ENCODE measurements around the gene ENKUR. TPM values are rescaled to one million over a fixed set of nuclear protein-coding genes. Genes with fewer than 3 reads are reported as not detected.

Gene ENKUR, protein sequence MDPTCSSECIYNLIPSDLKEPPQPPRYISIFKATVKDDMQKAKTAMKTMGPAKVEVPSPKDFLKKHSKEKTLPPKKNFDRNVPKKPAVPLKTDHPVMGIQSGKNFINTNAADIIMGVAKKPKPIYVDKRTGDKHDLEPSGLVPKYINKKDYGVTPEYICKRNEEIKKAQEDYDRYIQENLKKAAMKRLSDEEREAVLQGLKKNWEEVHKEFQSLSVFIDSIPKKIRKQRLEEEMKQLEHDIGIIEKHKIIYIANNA
- total RNA-seq: under 1 TPM; 0.08 to 0.14 TPM
- under 1 TPM; 0.13 to 0.15 TPM for polyA plus RNA-seq

DNA sequence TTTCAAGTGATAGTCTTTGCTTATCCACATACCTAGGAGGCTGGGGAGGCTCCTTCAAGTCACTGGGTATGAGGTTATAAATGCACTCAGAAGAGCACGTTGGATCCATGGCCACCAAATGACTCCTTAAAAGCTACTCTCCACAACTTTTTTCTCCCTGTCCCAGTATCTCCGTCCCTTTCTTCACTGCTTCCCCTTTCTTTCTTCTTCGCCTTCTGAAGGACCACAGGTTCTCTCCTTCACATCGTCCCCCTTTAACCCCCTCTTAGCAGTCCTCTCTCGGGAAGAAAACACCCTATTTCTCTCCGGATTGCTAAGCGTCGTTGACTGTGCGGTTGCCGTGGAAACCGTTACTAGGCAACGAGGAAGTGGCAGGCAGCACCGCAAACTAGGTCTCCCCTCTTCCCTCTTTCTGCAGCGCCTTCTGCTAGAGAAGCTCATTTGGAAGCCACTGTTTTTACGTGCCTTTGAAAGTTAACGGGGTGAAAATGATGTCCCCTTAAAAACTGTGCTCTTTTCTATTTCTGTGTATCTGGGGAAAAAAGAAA lies at the start of gene ENKUR:
Gene ENKUR (minus strand): TSS at position 331 of the 548 bp plus-strand sequence. CDS start 222 bp downstream, at position 109.
- no peaks in the 10 kb centered on the region for H3K36me3 ChIP-seq (ENCODE audit: control insufficient read depth in 4 of 4, insufficient read depth in 3 of 4, low read depth in 1 of 4, low read length in 3 of 4)
- peak; percentile 88 for DNase-seq (ENCODE audit: low spot score)
- H3K27ac ChIP-seq (ENCODE audit: low read depth in 1 of 2, low read length in 2 of 2): peak within 1 kb of the TSS; percentile 97 to 99
- H3K27me3 ChIP-seq (ENCODE audit: control insufficient read depth in 4 of 4, insufficient read depth in 4 of 4, low read length in 3 of 4): no peaks in the 10 kb centered on the region
- peaks cover 3 to 14% (median 13%) of the 10 kb centered on the region in 4 donors for H3K4me1 ChIP-seq (ENCODE audit: control insufficient read depth in 4 of 4, insufficient read depth in 4 of 4, low read length in 3 of 4)
- peak; percentile 0 to 7 for TF ChIP-seq JUND (IDR thresholded peaks at IDR 0.05)
- no peak for TF ChIP-seq YY1 (IDR thresholded peaks at IDR 0.05)
- under 1% methylated on average over 16 of the region's 16 CpGs for WGBS
- H3K9ac ChIP-seq (ENCODE audit: low read depth in 1 of 2, low read length in 2 of 2): peak within 1 kb of the TSS; percentile 91 to 99
- no peaks in the 10 kb centered on the region for H3K9me3 ChIP-seq (ENCODE audit: control insufficient read depth in 4 of 4, low read length in 3 of 4)
- H3K4me3 ChIP-seq (ENCODE audit: low read depth in 1 of 3, low read length in 3 of 3): peak within 1 kb of the TSS; percentile 39 to 89 (median 71)

DNA sequence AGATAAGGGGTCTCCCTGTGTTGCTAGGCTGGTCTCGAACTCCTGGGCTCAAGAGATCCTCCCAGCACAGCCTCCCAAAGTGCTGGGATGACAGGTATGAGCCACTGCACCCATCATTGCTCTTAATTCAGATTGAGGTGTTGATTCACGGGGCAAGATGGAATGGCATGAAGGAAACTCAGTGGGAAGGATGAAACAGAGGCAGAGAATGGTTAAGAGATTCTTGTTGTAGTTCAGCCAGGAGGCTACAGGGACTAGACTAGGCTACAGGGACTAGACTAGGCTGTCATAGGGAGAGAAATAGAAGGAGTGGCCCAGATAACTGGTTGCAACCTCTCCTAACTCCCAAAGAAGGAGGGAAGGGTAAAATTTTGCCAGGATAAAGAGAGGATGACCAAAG lies 48.4 kb upstream of the ENKUR start:
- TF ChIP-seq RAD21 (IDR thresholded peaks at IDR 0.05): no peak
- TF ChIP-seq, protein P1, sequence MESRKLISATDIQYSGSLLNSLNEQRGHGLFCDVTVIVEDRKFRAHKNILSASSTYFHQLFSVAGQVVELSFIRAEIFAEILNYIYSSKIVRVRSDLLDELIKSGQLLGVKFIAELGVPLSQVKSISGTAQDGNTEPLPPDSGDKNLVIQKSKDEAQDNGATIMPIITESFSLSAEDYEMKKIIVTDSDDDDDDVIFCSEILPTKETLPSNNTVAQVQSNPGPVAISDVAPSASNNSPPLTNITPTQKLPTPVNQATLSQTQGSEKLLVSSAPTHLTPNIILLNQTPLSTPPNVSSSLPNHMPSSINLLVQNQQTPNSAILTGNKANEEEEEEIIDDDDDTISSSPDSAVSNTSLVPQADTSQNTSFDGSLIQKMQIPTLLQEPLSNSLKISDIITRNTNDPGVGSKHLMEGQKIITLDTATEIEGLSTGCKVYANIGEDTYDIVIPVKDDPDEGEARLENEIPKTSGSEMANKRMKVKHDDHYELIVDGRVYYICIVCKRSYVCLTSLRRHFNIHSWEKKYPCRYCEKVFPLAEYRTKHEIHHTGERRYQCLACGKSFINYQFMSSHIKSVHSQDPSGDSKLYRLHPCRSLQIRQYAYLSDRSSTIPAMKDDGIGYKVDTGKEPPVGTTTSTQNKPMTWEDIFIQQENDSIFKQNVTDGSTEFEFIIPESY (IDR thresholded peaks at IDR 0.05): no peak
- TF ChIP-seq, protein P2, sequence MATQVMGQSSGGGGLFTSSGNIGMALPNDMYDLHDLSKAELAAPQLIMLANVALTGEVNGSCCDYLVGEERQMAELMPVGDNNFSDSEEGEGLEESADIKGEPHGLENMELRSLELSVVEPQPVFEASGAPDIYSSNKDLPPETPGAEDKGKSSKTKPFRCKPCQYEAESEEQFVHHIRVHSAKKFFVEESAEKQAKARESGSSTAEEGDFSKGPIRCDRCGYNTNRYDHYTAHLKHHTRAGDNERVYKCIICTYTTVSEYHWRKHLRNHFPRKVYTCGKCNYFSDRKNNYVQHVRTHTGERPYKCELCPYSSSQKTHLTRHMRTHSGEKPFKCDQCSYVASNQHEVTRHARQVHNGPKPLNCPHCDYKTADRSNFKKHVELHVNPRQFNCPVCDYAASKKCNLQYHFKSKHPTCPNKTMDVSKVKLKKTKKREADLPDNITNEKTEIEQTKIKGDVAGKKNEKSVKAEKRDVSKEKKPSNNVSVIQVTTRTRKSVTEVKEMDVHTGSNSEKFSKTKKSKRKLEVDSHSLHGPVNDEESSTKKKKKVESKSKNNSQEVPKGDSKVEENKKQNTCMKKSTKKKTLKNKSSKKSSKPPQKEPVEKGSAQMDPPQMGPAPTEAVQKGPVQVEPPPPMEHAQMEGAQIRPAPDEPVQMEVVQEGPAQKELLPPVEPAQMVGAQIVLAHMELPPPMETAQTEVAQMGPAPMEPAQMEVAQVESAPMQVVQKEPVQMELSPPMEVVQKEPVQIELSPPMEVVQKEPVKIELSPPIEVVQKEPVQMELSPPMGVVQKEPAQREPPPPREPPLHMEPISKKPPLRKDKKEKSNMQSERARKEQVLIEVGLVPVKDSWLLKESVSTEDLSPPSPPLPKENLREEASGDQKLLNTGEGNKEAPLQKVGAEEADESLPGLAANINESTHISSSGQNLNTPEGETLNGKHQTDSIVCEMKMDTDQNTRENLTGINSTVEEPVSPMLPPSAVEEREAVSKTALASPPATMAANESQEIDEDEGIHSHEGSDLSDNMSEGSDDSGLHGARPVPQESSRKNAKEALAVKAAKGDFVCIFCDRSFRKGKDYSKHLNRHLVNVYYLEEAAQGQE (IDR thresholded peaks at IDR 0.05): no peak
- TF ChIP-seq FOXA2 (IDR thresholded peaks at IDR 0.05): no peak
- TF ChIP-seq TAF1 (conservative IDR thresholded peaks at IDR 0.05): no peak
- TF ChIP-seq YY1 (IDR thresholded peaks at IDR 0.05): no peak
- TF ChIP-seq EGR1 (IDR thresholded peaks at IDR 0.05; ENCODE audit: low read depth in 2 of 2): no peak
- no peak for TF ChIP-seq HNF4A (conservative IDR thresholded peaks at IDR 0.05)
- TF ChIP-seq GABPA (IDR thresholded peaks at IDR 0.05 in 1 of 2, conservative IDR thresholded peaks at IDR 0.05 in 1 of 2): no peak
- TF ChIP-seq, protein P3, sequence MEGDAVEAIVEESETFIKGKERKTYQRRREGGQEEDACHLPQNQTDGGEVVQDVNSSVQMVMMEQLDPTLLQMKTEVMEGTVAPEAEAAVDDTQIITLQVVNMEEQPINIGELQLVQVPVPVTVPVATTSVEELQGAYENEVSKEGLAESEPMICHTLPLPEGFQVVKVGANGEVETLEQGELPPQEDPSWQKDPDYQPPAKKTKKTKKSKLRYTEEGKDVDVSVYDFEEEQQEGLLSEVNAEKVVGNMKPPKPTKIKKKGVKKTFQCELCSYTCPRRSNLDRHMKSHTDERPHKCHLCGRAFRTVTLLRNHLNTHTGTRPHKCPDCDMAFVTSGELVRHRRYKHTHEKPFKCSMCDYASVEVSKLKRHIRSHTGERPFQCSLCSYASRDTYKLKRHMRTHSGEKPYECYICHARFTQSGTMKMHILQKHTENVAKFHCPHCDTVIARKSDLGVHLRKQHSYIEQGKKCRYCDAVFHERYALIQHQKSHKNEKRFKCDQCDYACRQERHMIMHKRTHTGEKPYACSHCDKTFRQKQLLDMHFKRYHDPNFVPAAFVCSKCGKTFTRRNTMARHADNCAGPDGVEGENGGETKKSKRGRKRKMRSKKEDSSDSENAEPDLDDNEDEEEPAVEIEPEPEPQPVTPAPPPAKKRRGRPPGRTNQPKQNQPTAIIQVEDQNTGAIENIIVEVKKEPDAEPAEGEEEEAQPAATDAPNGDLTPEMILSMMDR (IDR thresholded peaks at IDR 0.05; ENCODE audit: low read depth, low read length, missing input control): no peak
- no peak for TF ChIP-seq RXRA (IDR thresholded peaks at IDR 0.05)
- no peak for TF ChIP-seq JUND (IDR thresholded peaks at IDR 0.05)
- no peak for TF ChIP-seq NR2F2 (IDR thresholded peaks at IDR 0.05)
- TF ChIP-seq, protein P4, sequence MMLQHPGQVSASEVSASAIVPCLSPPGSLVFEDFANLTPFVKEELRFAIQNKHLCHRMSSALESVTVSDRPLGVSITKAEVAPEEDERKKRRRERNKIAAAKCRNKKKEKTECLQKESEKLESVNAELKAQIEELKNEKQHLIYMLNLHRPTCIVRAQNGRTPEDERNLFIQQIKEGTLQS (IDR thresholded peaks at IDR 0.05): no peak
- Histone ChIP-seq H3K27me3 (ENCODE audit: control insufficient read depth in 4 of 4, insufficient read depth in 4 of 4, low read length in 3 of 4) (no peaks in the 10 kb centered on the region), H3K9me3 (ENCODE audit: control insufficient read depth in 4 of 4, low read length in 3 of 4) (no peaks in the 10 kb centered on the region), H3K4me3 (ENCODE audit: low read depth in 1 of 3, low read length in 3 of 3) (no peak overlapping the region), H3K36me3 (ENCODE audit: control insufficient read depth in 4 of 4, insufficient read depth in 3 of 4, low read depth in 1 of 4, low read length in 3 of 4) (no peaks in the 10 kb centered on the region), H3K4me1 (ENCODE audit: control insufficient read depth in 4 of 4, insufficient read depth in 4 of 4, low read length in 3 of 4) (peaks cover 2 to 16% (median 3%) of the 10 kb centered on the region in 4 donors), H3K27ac (ENCODE audit: low read depth in 1 of 2, low read length in 2 of 2) (no peak overlapping the region), H3K9ac (ENCODE audit: low read depth in 1 of 2, low read length in 2 of 2) (no peak overlapping the region)
- 96% methylated on average over 2 of the region's 2 CpGs for WGBS
- DNase-seq (ENCODE audit: low spot score): no peak

Measured in liver (tissue), 9 donors.